ENCODE results near the gene SCAF4. TPM values are rescaled to one million over a fixed set of nuclear protein-coding genes. Genes with fewer than 3 reads are reported as not detected.

Gene SCAF4
- total and polyA plus RNA-seq, 9 of the 15 experiments (the other 6 are each of a cell fraction or from before 2014, with no cell fraction given) = 2.3 to 55.7 (median 17.2) TPM

DNA sequence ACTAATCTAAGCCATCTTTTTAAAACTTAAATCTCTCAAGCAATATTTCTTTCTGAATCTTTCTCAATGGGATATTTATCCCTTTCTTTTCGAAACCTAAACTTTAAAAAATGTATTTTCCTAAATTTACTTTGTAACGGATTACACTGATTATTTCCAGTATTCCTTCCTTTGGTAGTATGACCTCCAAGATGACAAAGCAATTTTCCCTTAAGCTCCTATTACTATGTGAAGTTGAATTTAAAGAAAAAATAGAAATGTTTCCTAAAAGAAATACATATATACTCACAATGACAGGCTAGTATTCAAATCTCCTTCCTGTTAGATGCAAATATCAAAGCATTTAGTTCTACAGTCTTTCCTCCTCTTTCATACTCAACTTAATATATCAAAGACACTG is 15.8 kb downstream of the SCAF4 start (continued):
- TF ChIP-seq PHTF2 (CRISPR knock-in tag; IDR thresholded peaks at IDR 0.05) (no peak), HNRNPH1 (optimal IDR thresholded peaks at IDR 0.05; ENCODE audit: low read depth, low read length) (no peak), NCOR1 (IDR thresholded peaks at IDR 0.05) (no peak), POLR2G (IDR thresholded peaks at IDR 0.05; ENCODE audit: low read depth, low read length) (no peak), ZNF717 (CRISPR knock-in tag; IDR thresholded peaks at IDR 0.05) (no peak), POLR2AphosphoS2 (IDR thresholded peaks at IDR 0.05; ENCODE audit: low read length) (no peak), IFI16 (CRISPR knock-in tag; IDR thresholded peaks at IDR 0.05) (no peak), C11orf30 (IDR thresholded peaks at IDR 0.05; ENCODE audit: low read depth) (peak; percentile 90), ZFX (CRISPR knock-in tag; IDR thresholded peaks at IDR 0.05) (no peak), ZNF561 (CRISPR knock-in tag; conservative IDR thresholded peaks at IDR 0.05) (no peak), SMARCC2 (IDR thresholded peaks at IDR 0.05; ENCODE audit: low read depth) (peak; percentile 77), MAFK (IDR thresholded peaks at IDR 0.05; ENCODE audit: low read length) (peak; percentile 76; the same call in 1 of the 2 replicates), MAFF (IDR thresholded peaks at IDR 0.05; ENCODE audit: low read length) (peak; percentile 72), CBX2 (IDR thresholded peaks at IDR 0.05; ENCODE audit: insufficient read depth, low read length, poor library complexity, severe bottlenecking) (no peak), BCOR (IDR thresholded peaks at IDR 0.05) (no peak), BDP1 (IDR thresholded peaks at IDR 0.05; ENCODE audit: insufficient read depth, insufficient read length) (no peak), ZFPM2 (CRISPR knock-in tag; IDR thresholded peaks at IDR 0.05) (no peak), ELF4 (CRISPR knock-in tag; IDR thresholded peaks at IDR 0.05) (no peak), GATAD2A (IDR thresholded peaks at IDR 0.05) (no peak), NCOA4 (IDR thresholded peaks at IDR 0.05; ENCODE audit: partially characterized antibody) (no peak), ZC3H11A (IDR thresholded peaks at IDR 0.05; ENCODE audit: low read depth, low read length) (no peak)
- TF ChIP-seq, protein P1, sequence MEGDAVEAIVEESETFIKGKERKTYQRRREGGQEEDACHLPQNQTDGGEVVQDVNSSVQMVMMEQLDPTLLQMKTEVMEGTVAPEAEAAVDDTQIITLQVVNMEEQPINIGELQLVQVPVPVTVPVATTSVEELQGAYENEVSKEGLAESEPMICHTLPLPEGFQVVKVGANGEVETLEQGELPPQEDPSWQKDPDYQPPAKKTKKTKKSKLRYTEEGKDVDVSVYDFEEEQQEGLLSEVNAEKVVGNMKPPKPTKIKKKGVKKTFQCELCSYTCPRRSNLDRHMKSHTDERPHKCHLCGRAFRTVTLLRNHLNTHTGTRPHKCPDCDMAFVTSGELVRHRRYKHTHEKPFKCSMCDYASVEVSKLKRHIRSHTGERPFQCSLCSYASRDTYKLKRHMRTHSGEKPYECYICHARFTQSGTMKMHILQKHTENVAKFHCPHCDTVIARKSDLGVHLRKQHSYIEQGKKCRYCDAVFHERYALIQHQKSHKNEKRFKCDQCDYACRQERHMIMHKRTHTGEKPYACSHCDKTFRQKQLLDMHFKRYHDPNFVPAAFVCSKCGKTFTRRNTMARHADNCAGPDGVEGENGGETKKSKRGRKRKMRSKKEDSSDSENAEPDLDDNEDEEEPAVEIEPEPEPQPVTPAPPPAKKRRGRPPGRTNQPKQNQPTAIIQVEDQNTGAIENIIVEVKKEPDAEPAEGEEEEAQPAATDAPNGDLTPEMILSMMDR (IDR thresholded peaks at IDR 0.05 in 2 of 3, conservative IDR thresholded peaks at IDR 0.05 in 1 of 3; ENCODE audit: insufficient read depth in 2 of 3, low read depth in 1 of 3, low read length in 3 of 3) = no peak
- TF ChIP-seq, protein P2, sequence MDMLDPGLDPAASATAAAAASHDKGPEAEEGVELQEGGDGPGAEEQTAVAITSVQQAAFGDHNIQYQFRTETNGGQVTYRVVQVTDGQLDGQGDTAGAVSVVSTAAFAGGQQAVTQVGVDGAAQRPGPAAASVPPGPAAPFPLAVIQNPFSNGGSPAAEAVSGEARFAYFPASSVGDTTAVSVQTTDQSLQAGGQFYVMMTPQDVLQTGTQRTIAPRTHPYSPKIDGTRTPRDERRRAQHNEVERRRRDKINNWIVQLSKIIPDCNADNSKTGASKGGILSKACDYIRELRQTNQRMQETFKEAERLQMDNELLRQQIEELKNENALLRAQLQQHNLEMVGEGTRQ (CRISPR knock-in tag; IDR thresholded peaks at IDR 0.05) = no peak
- TF ChIP-seq, protein P3, sequence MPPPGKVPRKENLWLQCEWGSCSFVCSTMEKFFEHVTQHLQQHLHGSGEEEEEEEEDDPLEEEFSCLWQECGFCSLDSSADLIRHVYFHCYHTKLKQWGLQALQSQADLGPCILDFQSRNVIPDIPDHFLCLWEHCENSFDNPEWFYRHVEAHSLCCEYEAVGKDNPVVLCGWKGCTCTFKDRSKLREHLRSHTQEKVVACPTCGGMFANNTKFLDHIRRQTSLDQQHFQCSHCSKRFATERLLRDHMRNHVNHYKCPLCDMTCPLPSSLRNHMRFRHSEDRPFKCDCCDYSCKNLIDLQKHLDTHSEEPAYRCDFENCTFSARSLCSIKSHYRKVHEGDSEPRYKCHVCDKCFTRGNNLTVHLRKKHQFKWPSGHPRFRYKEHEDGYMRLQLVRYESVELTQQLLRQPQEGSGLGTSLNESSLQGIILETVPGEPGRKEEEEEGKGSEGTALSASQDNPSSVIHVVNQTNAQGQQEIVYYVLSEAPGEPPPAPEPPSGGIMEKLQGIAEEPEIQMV (tag; conservative IDR thresholded peaks at IDR 0.05; ENCODE audit: low read depth) = no peak
- TF ChIP-seq, protein P4, sequence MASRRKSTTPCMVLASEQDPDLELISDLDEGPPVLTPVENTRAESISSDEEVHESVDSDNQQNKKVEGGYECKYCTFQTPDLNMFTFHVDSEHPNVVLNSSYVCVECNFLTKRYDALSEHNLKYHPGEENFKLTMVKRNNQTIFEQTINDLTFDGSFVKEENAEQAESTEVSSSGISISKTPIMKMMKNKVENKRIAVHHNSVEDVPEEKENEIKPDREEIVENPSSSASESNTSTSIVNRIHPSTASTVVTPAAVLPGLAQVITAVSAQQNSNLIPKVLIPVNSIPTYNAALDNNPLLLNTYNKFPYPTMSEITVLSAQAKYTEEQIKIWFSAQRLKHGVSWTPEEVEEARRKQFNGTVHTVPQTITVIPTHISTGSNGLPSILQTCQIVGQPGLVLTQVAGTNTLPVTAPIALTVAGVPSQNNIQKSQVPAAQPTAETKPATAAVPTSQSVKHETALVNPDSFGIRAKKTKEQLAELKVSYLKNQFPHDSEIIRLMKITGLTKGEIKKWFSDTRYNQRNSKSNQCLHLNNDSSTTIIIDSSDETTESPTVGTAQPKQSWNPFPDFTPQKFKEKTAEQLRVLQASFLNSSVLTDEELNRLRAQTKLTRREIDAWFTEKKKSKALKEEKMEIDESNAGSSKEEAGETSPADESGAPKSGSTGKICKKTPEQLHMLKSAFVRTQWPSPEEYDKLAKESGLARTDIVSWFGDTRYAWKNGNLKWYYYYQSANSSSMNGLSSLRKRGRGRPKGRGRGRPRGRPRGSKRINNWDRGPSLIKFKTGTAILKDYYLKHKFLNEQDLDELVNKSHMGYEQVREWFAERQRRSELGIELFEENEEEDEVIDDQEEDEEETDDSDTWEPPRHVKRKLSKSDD (conservative IDR thresholded peaks at IDR 0.05; ENCODE audit: low read length) = no peak

Data from K562 (cell line).